Lung (tissue), 12 donors: ENCODE data around the gene PRPF40B. TPM values are rescaled to one million over a fixed set of nuclear protein-coding genes. Genes with fewer than 3 reads are reported as not detected.

Source experiments
- ATAC-seq: fragments of 200-7000 bp; cut with Tn5 transposase; one replicate; pipeline ENCODE4 v1.9.1; 2020; ENCODE audit warnings: moderate number of reproducible peaks; ENCODE audit not compliant: insufficient read depth, low FRiP score
- DNase-seq, 3 donors: peaks; one replicate each; pipeline ENCODE4 v3.0.0-alpha.2; 2013 to 2017
- H3K27ac ChIP-seq, 2 donors: one replicate each; pipeline ENCODE4 v1.5.1; 2013; ENCODE audit warnings: mild to moderate bottlenecking in 2 of 2, moderate library complexity in 2 of 2, control low read depth in 1 of 2, inconsistent platforms in 1 of 2, low read depth in 1 of 2, low read length in 1 of 2
- H3K27me3 ChIP-seq, 3 donors: one replicate each; pipeline ENCODE4 v1.5.1; 2013; ENCODE audit warnings: low read length in 2 of 3; ENCODE audit not compliant: control insufficient read depth in 3 of 3, insufficient read depth in 3 of 3
- H3K36me3 ChIP-seq, 4 donors: one replicate each; pipeline ENCODE4 v1.5.1; 2013; ENCODE audit warnings: low read length in 4 of 4, mild to moderate bottlenecking in 1 of 4, moderate library complexity in 1 of 4; ENCODE audit not compliant: control insufficient read depth in 4 of 4, insufficient read depth in 4 of 4
- H3K4me1 ChIP-seq, 5 donors: one replicate each; pipeline ENCODE4 v1.5.1; 2013; ENCODE audit warnings: low read length in 5 of 5, mild to moderate bottlenecking in 2 of 5, moderate library complexity in 1 of 5; ENCODE audit not compliant: control insufficient read depth in 5 of 5, insufficient read depth in 5 of 5
- H3K4me3 ChIP-seq: one replicate; pipeline ENCODE4 v1.5.1; 2013; ENCODE audit warnings: mild to moderate bottlenecking, control low read depth, moderate library complexity
- H3K9ac ChIP-seq, 2 donors: one replicate each; pipeline ENCODE4 v1.5.1; 2013; ENCODE audit warnings: low read length in 2 of 2, control low read depth in 1 of 2; ENCODE audit not compliant: insufficient read depth in 1 of 2
- H3K9me3 ChIP-seq, 4 donors: one replicate each; pipeline ENCODE4 v1.5.1; 2013; ENCODE audit warnings: low read length in 3 of 4, mild to moderate bottlenecking in 1 of 4, moderate library complexity in 1 of 4; ENCODE audit not compliant: control insufficient read depth in 4 of 4, insufficient read depth in 3 of 4
- WGBS, 2 donors: extraction: QIAGEN DNeasy Blood & Tissue Kit; methylation state at CpG; one replicate each; pipeline ENCODE4 v1.1.7; 2013; 5-methylcytosine and 5-hydroxymethylcytosine counted together
- polyA plus RNA-seq, 2 donors: library from polyadenylated mRNA; stranded (reverse); fragments of 200-250 nt; gene quantifications; one replicate each; pipeline ENCODE4 v1.2.1, GENCODE V29; 2013
- total RNA-seq, 2 donors: library from RNA; depleted of rRNA in 1 of 2; stranded (reverse); fragments of >200 nt in 1 of 2; gene quantifications; one replicate each; pipeline ENCODE4 v1.2.1, GENCODE V29; 2014 to 2021
- TF ChIP-seq, protein P1 (sequence below): IDR thresholded peaks from 2 replicates; pipeline ENCODE4 v1.5.1; 2012; ENCODE audit warnings: mild to moderate bottlenecking; ENCODE audit errors: control extremely low read depth, extremely low read depth
- donor health status: control.
- donor health status: control.
- donor health status: Bipolar disorder and iron deficiency.
- donor health status: healthy.
- donor health status: DM: yes; HTN: yes; CAD: no.

Gene PRPF40B
- total and polyA plus RNA-seq, 4 donors: 10.0 to 20.0 (median 17.1) TPM

DNA sequence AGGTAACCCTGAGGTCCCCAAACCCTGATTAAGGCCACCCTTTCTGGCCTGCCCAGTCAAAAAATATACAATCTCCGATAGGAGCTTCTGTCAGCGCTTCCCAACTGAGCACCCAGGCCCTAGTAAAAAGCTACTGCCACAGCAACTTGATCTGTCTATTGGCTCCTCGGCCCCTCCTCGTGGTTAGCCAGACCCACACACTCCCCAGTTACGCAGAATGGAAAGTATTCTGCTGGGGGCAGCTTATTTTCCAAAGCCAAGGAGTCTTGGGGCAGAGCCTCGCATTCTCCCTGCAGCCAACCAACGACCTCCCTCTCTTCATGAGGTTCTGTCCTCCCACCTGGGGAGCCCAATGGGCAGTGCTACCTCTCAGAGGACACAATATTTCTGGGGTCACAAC is 51.8 kb downstream of the PRPF40B start:
- DNase-seq (no peak), ATAC-seq (no peak)
- 82 to 93% methylated on average over 7 of the region's 7 CpGs for WGBS, 2 donors
- Histone ChIP-seq H3K9ac (no peak overlapping the region), H3K9me3 (no peaks in the 10 kb centered on the region), H3K4me3 (no peak overlapping the region), H3K27ac (peak overlapping the region; percentile 1 to 66), H3K36me3 (no peaks in the 10 kb centered on the region), H3K27me3 (no peaks in the 10 kb centered on the region), H3K4me1 (peaks cover 31 to 57% (median 41%) of the 10 kb centered on the region in 5 donors)
- TF ChIP-seq, protein P1, sequence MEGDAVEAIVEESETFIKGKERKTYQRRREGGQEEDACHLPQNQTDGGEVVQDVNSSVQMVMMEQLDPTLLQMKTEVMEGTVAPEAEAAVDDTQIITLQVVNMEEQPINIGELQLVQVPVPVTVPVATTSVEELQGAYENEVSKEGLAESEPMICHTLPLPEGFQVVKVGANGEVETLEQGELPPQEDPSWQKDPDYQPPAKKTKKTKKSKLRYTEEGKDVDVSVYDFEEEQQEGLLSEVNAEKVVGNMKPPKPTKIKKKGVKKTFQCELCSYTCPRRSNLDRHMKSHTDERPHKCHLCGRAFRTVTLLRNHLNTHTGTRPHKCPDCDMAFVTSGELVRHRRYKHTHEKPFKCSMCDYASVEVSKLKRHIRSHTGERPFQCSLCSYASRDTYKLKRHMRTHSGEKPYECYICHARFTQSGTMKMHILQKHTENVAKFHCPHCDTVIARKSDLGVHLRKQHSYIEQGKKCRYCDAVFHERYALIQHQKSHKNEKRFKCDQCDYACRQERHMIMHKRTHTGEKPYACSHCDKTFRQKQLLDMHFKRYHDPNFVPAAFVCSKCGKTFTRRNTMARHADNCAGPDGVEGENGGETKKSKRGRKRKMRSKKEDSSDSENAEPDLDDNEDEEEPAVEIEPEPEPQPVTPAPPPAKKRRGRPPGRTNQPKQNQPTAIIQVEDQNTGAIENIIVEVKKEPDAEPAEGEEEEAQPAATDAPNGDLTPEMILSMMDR: no peak

GRCh38 chr12:49678711-49679110 is 55.4 kb downstream of the PRPF40B start:
- no peaks in the 10 kb centered on the region for H3K9me3 ChIP-seq
- WGBS, 2 donors: 85 to 87% methylated on average over 3 of the region's 3 CpGs
- peaks cover 8 to 31% (median 17%) of the 10 kb centered on the region in 5 donors for H3K4me1 ChIP-seq
- no peaks in the 10 kb centered on the region for H3K36me3 ChIP-seq
- H3K9ac ChIP-seq: no peak overlapping the region
- TF ChIP-seq, protein P1: no peak
- no peaks in the 10 kb centered on the region for H3K27me3 ChIP-seq
- H3K4me3 ChIP-seq: no peak overlapping the region
- no peak overlapping the region for H3K27ac ChIP-seq
- ATAC-seq: no peak
- no peak for DNase-seq

DNA sequence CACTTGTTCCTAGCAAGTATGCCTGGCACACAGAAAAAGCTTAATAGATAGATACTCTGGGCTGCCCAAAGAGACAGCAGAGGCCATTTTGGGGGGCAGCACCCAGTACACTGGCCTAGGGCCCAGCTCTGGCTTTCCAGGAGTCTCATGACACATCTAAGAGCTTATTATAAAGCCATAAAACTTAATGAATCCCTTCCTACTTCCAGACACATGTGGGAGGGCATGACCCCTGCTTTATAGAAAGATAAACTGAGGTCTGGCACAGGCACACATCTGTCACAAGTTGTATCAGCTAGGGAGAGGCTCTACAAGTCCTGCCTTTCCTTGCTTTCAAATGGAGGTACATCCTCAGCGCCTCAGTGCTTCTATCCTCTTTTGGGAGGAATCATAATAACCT is 56.7 kb downstream of the PRPF40B start:
- ATAC-seq (no peak), DNase-seq (no peak)
- no peak overlapping the region for H3K27ac ChIP-seq
- H3K36me3 ChIP-seq: no peaks in the 10 kb centered on the region
- peaks cover 6 to 23% (median 12%) of the 10 kb centered on the region in 5 donors for H3K4me1 ChIP-seq
- TF ChIP-seq, protein P1: no peak
- no peak overlapping the region for H3K4me3 ChIP-seq
- no peaks in the 10 kb centered on the region for H3K27me3 ChIP-seq
- WGBS, 2 donors: 98 to 100% methylated on average over 1 of the region's 1 CpG
- no peaks in the 10 kb centered on the region for H3K9me3 ChIP-seq
- H3K9ac ChIP-seq: no peak overlapping the region
